ENCODE measurements around the gene PITRM1. TPM values are rescaled to one million over a fixed set of nuclear protein-coding genes. Genes with fewer than 3 reads are reported as not detected.

The PITRM1 gene
- total and polyA plus RNA-seq, 7 donors: 16.6 to 70.3 (median 48.5) TPM

GRCh38 chr10:3152566-3152935, 20.0 kb downstream of the PITRM1 start:
- H3K27ac ChIP-seq: no peak overlapping the region
- TF ChIP-seq POLR2AphosphoS5 (IDR thresholded peaks at IDR 0.05): no peak
- TF ChIP-seq EP300 (IDR thresholded peaks at IDR 0.05): no peak
- TF ChIP-seq CTCF (IDR thresholded peaks at IDR 0.05): no peak
- no peak for TF ChIP-seq POLR2A (IDR thresholded peaks at IDR 0.05)
- H3K9me3 ChIP-seq: no peaks in the 10 kb centered on the region
- 87 to 91% methylated on average over 9 of the region's 9 CpGs for WGBS, 2 donors
- H3K27me3 ChIP-seq: no peaks in the 10 kb centered on the region
- no peak overlapping the region for H3K4me3 ChIP-seq
- no peak for DNase-seq
- peaks cover 24 to 100% (median 55%) of the 10 kb centered on the region in 4 donors for H3K36me3 ChIP-seq
- no peaks in the 10 kb centered on the region for H3K4me1 ChIP-seq
- intact Hi-C loops (cut with DNase I): no loop called here

GRCh38 chr10:3151889-3152565, 20.6 kb downstream of the PITRM1 start:
- intact Hi-C loops (cut with DNase I): no loop called here
- DNase-seq: no peak
- no peak overlapping the region for H3K27ac ChIP-seq
- peaks cover 23 to 100% (median 58%) of the 10 kb centered on the region in 4 donors for H3K36me3 ChIP-seq
- H3K9me3 ChIP-seq: no peaks in the 10 kb centered on the region
- TF ChIP-seq EP300 (IDR thresholded peaks at IDR 0.05) (no peak), CTCF (IDR thresholded peaks at IDR 0.05) (no peak), POLR2AphosphoS5 (IDR thresholded peaks at IDR 0.05) (no peak), POLR2A (IDR thresholded peaks at IDR 0.05) (no peak)
- no peaks in the 10 kb centered on the region for H3K4me1 ChIP-seq
- no peaks in the 10 kb centered on the region for H3K27me3 ChIP-seq
- WGBS, 2 donors: 96% methylated on average over 13 of the region's 13 CpGs
- H3K4me3 ChIP-seq: no peak overlapping the region

GRCh38 chr10:3150961-3151360, 21.6 kb downstream of the PITRM1 start:
- intact Hi-C loops (cut with DNase I): no loop called here
- no peak for DNase-seq
- Histone ChIP-seq H3K4me1 (no peaks in the 10 kb centered on the region), H3K9me3 (no peaks in the 10 kb centered on the region), H3K36me3 (peaks cover 30 to 100% (median 64%) of the 10 kb centered on the region in 4 donors), H3K27me3 (no peaks in the 10 kb centered on the region), H3K27ac (no peak overlapping the region), H3K4me3 (no peak overlapping the region)
- no peak for TF ChIP-seq CTCF (IDR thresholded peaks at IDR 0.05)
- TF ChIP-seq POLR2AphosphoS5 (IDR thresholded peaks at IDR 0.05): no peak
- no peak for TF ChIP-seq POLR2A (IDR thresholded peaks at IDR 0.05)
- no peak for TF ChIP-seq EP300 (IDR thresholded peaks at IDR 0.05)
- 96% methylated on average over 14 of the region's 14 CpGs for WGBS, 2 donors

GRCh38 chr10:3150366-3150765, 22.2 kb downstream of the PITRM1 start:
- no peak overlapping the region for H3K4me3 ChIP-seq
- no peaks in the 10 kb centered on the region for H3K4me1 ChIP-seq
- intact Hi-C loops (cut with DNase I): no loop called here
- no peak for TF ChIP-seq POLR2A (IDR thresholded peaks at IDR 0.05)
- no peak for TF ChIP-seq CTCF (IDR thresholded peaks at IDR 0.05)
- TF ChIP-seq EP300 (IDR thresholded peaks at IDR 0.05): no peak
- TF ChIP-seq POLR2AphosphoS5 (IDR thresholded peaks at IDR 0.05): no peak
- no peaks in the 10 kb centered on the region for H3K9me3 ChIP-seq
- peaks cover 31 to 100% (median 65%) of the 10 kb centered on the region in 4 donors for H3K36me3 ChIP-seq
- H3K27ac ChIP-seq: no peak overlapping the region
- 91 to 93% methylated on average over 13 of the region's 13 CpGs for WGBS, 2 donors
- DNase-seq: no peak
- H3K27me3 ChIP-seq: no peaks in the 10 kb centered on the region

- Histone ChIP-seq H3K27ac (no peak overlapping the region), H3K27me3 (no peaks in the 10 kb centered on the region), H3K9me3 (no peaks in the 10 kb centered on the region), H3K36me3 (peaks cover 30 to 100% (median 65%) of the 10 kb centered on the region in 4 donors), H3K4me3 (no peak overlapping the region), H3K4me1 (no peaks in the 10 kb centered on the region)
- 69 to 91% methylated on average over 11 of the region's 11 CpGs for WGBS, 2 donors
- TF ChIP-seq POLR2AphosphoS5 (IDR thresholded peaks at IDR 0.05): no peak
- no peak for TF ChIP-seq EP300 (IDR thresholded peaks at IDR 0.05)
- TF ChIP-seq CTCF (IDR thresholded peaks at IDR 0.05): no peak
- TF ChIP-seq POLR2A (IDR thresholded peaks at IDR 0.05): no peak
- intact Hi-C loops (cut with DNase I): no loop called here
- no peak for DNase-seq
Observed at GRCh38 chr10:3149918-3150317, 22.7 kb downstream of the PITRM1 start.
